GM23338 (cell line): ENCODE results near the gene POMGNT1. TPM values are rescaled to one million over a fixed set of nuclear protein-coding genes. Genes with fewer than 3 reads are reported as not detected.

Experiments
- ATAC-seq: fragments of 200-7000 bp; cut with Tn5 transposase; 3 replicates; pipeline ENCODE4 v1.9.1; 2020
- DNase-seq: peaks from one replicate; pipeline ENCODE4 v3.0.0-alpha.2; 2015; ENCODE audit warnings: low spot score
- H2AFZ ChIP-seq: fragments of 200-600 bp; sonication (generic); 2 replicates; pipeline ENCODE4 v1.8.0; 2016; ENCODE audit warnings: antibody characterized with exemption, mild to moderate bottlenecking, moderate library complexity
- H3F3A ChIP-seq: fragments of 200-600 bp; sonication (generic); replicated peaks from 2 replicates; pipeline ENCODE4 v1.8.0; 2017; ENCODE audit warnings: antibody characterized with exemption, mixed run types, low read depth
- H3K27ac ChIP-seq: fragments of 200-600 bp; sonication (generic); 2 replicates; pipeline ENCODE4 v1.6.1; 2016; ENCODE audit warnings: low read depth
- H3K27me3 ChIP-seq: fragments of 200-600 bp; sonication (generic); 2 replicates; pipeline ENCODE4 v1.8.0; 2016; ENCODE audit warnings: mild to moderate bottlenecking, mixed run types, moderate library complexity; ENCODE audit not compliant: insufficient read depth
- H3K36me3 ChIP-seq: fragments of 200-600 bp; sonication (generic); 2 replicates; pipeline ENCODE4 v1.8.0; 2016; ENCODE audit warnings: mild to moderate bottlenecking; ENCODE audit not compliant: insufficient read depth
- H3K4me1 ChIP-seq: fragments of 200-600 bp; sonication (generic); 2 replicates; pipeline ENCODE4 v1.8.0; 2016; ENCODE audit warnings: mild to moderate bottlenecking, moderate library complexity; ENCODE audit not compliant: insufficient read depth
- H3K4me2 ChIP-seq: fragments of 200-600 bp; sonication (generic); 2 replicates; pipeline ENCODE4 v1.7.1; 2017; ENCODE audit warnings: mixed run types
- H3K4me3 ChIP-seq: fragments of 200-600 bp; sonication (generic); 2 replicates; pipeline ENCODE4 v1.6.1; 2016; ENCODE audit warnings: mixed run types
- H3K79me2 ChIP-seq: fragments of 200-600 bp; sonication (generic); replicated peaks from 2 replicates; pipeline ENCODE4 v1.8.0; 2017; ENCODE audit warnings: mild to moderate bottlenecking; ENCODE audit not compliant: insufficient read depth
- H3K9me2 ChIP-seq: fragments of 200-600 bp; sonication (generic); 2 replicates; pipeline ENCODE4 v1.8.0; 2017; ENCODE audit not compliant: insufficient read depth
- H4K20me1 ChIP-seq: fragments of 200-600 bp; sonication (generic); replicated peaks from 2 replicates; pipeline ENCODE4 v1.8.0; 2017; ENCODE audit warnings: mild to moderate bottlenecking; ENCODE audit not compliant: insufficient read depth
- H3K27ac Mint-ChIP-seq: 2 replicates; pipeline ENCODE4 v1.8.0; 2020; ENCODE audit warnings: inconsistent platforms, mild to moderate bottlenecking, moderate library complexity, mixed read lengths
- H3K27me3 Mint-ChIP-seq: 3 replicates; pipeline ENCODE4 v1.8.0; 2022; ENCODE audit warnings: low read depth, mild to moderate bottlenecking, moderate library complexity, mixed read lengths, inconsistent platforms; ENCODE audit not compliant: insufficient read depth, poor library complexity
- H3K36me3 Mint-ChIP-seq: 3 replicates; pipeline ENCODE4 v1.8.0; 2021; ENCODE audit warnings: low read depth, mild to moderate bottlenecking, inconsistent platforms, moderate library complexity, mixed read lengths
- H3K4me1 Mint-ChIP-seq: 3 replicates; pipeline ENCODE4 v1.8.0; 2020; ENCODE audit warnings: mild to moderate bottlenecking, inconsistent platforms, mixed read lengths
- H3K4me3 Mint-ChIP-seq: 3 replicates; pipeline ENCODE4 v1.8.0; 2021; ENCODE audit warnings: moderate library complexity, mild to moderate bottlenecking, inconsistent platforms, mixed read lengths
- H3K9me3 Mint-ChIP-seq: 3 replicates; pipeline ENCODE4 v1.8.0; 2020; ENCODE audit warnings: moderate library complexity, mild to moderate bottlenecking, inconsistent platforms, mixed read lengths
- CREB1 ChIP-seq: fragments of 250-450 bp; sonication (Bioruptor Pico); IDR thresholded peaks from 2 replicates; pipeline ENCODE4 v1.5.0; 2020; ENCODE audit warnings: low read depth, mild to moderate bottlenecking, moderate library complexity
- EZH2 ChIP-seq: fragments of 200-600 bp; sonication (generic); IDR thresholded peaks from one replicate; pipeline ENCODE4 v1.8.0; 2017; ENCODE audit warnings: antibody characterized with exemption, mild to moderate bottlenecking, low read depth; ENCODE audit not compliant: unreplicated experiment
- EZH2phosphoT487 ChIP-seq: fragments of 200-600 bp; sonication (generic); IDR thresholded peaks from one replicate; pipeline ENCODE4 v1.8.1; 2018; ENCODE audit warnings: antibody characterized with exemption; ENCODE audit not compliant: unreplicated experiment
- JUNB ChIP-seq: IDR thresholded peaks from one replicate; pipeline ENCODE4 v1.6.1; 2016; ENCODE audit warnings: antibody characterized with exemption; ENCODE audit not compliant: unreplicated experiment
- NANOG ChIP-seq: IDR thresholded peaks from 2 replicates; pipeline ENCODE4 v1.6.1; 2016; ENCODE audit warnings: antibody characterized with exemption, borderline replicate concordance
- POLR2AphosphoS5 ChIP-seq: IDR thresholded peaks from 2 replicates; pipeline ENCODE4 v1.6.1; 2016; ENCODE audit warnings: antibody characterized with exemption, low read depth
- STAT1 ChIP-seq: IDR thresholded peaks from one replicate; pipeline ENCODE4 v1.6.1; 2016; ENCODE audit warnings: antibody characterized with exemption; ENCODE audit not compliant: unreplicated experiment
- ZNF331 ChIP-seq: fragments of 250-450 bp; sonication (Bioruptor Pico); IDR thresholded peaks from 2 replicates; pipeline ENCODE4 v1.5.0; 2020; ENCODE audit warnings: low read depth, mild to moderate bottlenecking, moderate library complexity
- polyA plus RNA-seq: library from polyadenylated mRNA; unstranded; fragments of >200 nt; fragmentation: Nextera tagmentation; extraction: Ambion mirVana; gene quantifications from 2 replicates; pipeline ENCODE4 v1.2.1, GENCODE V29; 2016
- total RNA-seq: library from RNA; depleted of rRNA; stranded (reverse); fragments of >200 nt; shearing (Covaris generic); gene quantifications from 2 replicates; pipeline ENCODE4 v1.2.3, GENCODE V29; 2014
- TF ChIP-seq, protein P1 (sequence below): IDR thresholded peaks from 2 replicates; pipeline ENCODE4 v1.6.1; 2016; ENCODE audit warnings: antibody characterized with exemption
- TF ChIP-seq, protein P2 (sequence below), 2 experiments: fragments of 200-600 bp in 1 of 2; sonication (generic) in 1 of 2; conservative IDR thresholded peaks; 2 replicates each; pipeline versions ENCODE4 v1.5.1 to v1.6.1; 2016 to 2017; ENCODE audit warnings: antibody characterized with exemption in 2 of 2, low read depth in 2 of 2, mild to moderate bottlenecking in 2 of 2, moderate library complexity in 1 of 2
- TF ChIP-seq, protein P3 (sequence below): fragments of 250-450 bp; sonication (Bioruptor Pico); IDR thresholded peaks from 2 replicates; pipeline ENCODE4 v1.5.0; 2020; ENCODE audit warnings: mild to moderate bottlenecking, moderate library complexity

POMGNT1 gene
- total and polyA plus RNA-seq, 2 experiments from 2014 or later: 24.3 to 32.1 TPM

DNA sequence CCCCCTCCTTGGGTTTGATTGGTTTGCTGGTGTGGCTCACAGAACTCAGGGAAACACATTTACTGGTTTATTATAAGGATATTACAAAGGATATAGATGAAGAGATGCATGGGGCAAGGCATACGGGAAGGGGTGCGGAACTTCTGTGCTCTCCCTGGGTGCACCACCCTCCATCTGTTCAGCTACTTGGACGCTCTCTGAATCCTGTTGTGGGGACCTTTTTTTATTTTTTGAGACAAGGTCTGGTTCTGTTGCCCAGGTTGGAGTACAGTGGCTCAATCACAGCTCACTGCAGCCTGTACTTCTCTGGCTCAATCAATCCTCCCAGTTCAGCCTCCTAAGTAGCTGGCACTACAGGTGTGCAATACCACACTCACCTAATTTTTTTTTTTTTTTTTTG is 12.3 kb upstream of the POMGNT1 start:
- Mint-ChIP-seq H3K27ac (no peak overlapping the region; the same call in 1 of the 2 replicates), H3K36me3 (no peaks in the 10 kb centered on the region), H3K4me3 (no peak overlapping the region), H3K4me1 (peaks cover 2% of the 10 kb centered on the region; the same call in 2 of the 3 replicates), H3K9me3 (no peaks in the 10 kb centered on the region), H3K27me3 (peaks cover 3% of the 10 kb centered on the region)
- Histone ChIP-seq H3K4me2 (no peak overlapping the region), H3F3A (no peaks in the 10 kb centered on the region), H3K36me3 (no peaks in the 10 kb centered on the region), H3K27me3 (no peaks in the 10 kb centered on the region), H3K4me3 (no peak overlapping the region), H3K27ac (no peak overlapping the region; the same call in 1 of the 2 replicates), H3K79me2 (no peaks in the 10 kb centered on the region), H3K4me1 (no peaks in the 10 kb centered on the region), H3K9me2 (no peaks in the 10 kb centered on the region; the same call in 1 of the 2 replicates), H2AFZ (no peak overlapping the region), H4K20me1 (0 out of 2 replicates have a peak, but pooled peaks cover 3% of the 10 kb centered on the region)
- ATAC-seq: no peak
- no peak for DNase-seq
- TF ChIP-seq ZNF331 (CRISPR knock-in tag) (no peak), POLR2AphosphoS5 (no peak), EZH2 (no peak), CREB1 (CRISPR knock-in tag) (no peak), JUNB (no peak), EZH2phosphoT487 (no peak), STAT1 (no peak), NANOG (no peak)
- TF ChIP-seq, protein P1, sequence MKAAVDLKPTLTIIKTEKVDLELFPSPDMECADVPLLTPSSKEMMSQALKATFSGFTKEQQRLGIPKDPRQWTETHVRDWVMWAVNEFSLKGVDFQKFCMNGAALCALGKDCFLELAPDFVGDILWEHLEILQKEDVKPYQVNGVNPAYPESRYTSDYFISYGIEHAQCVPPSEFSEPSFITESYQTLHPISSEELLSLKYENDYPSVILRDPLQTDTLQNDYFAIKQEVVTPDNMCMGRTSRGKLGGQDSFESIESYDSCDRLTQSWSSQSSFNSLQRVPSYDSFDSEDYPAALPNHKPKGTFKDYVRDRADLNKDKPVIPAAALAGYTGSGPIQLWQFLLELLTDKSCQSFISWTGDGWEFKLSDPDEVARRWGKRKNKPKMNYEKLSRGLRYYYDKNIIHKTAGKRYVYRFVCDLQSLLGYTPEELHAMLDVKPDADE: no peak
- TF ChIP-seq, protein P2, sequence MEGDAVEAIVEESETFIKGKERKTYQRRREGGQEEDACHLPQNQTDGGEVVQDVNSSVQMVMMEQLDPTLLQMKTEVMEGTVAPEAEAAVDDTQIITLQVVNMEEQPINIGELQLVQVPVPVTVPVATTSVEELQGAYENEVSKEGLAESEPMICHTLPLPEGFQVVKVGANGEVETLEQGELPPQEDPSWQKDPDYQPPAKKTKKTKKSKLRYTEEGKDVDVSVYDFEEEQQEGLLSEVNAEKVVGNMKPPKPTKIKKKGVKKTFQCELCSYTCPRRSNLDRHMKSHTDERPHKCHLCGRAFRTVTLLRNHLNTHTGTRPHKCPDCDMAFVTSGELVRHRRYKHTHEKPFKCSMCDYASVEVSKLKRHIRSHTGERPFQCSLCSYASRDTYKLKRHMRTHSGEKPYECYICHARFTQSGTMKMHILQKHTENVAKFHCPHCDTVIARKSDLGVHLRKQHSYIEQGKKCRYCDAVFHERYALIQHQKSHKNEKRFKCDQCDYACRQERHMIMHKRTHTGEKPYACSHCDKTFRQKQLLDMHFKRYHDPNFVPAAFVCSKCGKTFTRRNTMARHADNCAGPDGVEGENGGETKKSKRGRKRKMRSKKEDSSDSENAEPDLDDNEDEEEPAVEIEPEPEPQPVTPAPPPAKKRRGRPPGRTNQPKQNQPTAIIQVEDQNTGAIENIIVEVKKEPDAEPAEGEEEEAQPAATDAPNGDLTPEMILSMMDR (conservative IDR thresholded peaks at IDR 0.05; ENCODE audit: low read depth in 2 of 2): no peak
- TF ChIP-seq, protein P3, sequence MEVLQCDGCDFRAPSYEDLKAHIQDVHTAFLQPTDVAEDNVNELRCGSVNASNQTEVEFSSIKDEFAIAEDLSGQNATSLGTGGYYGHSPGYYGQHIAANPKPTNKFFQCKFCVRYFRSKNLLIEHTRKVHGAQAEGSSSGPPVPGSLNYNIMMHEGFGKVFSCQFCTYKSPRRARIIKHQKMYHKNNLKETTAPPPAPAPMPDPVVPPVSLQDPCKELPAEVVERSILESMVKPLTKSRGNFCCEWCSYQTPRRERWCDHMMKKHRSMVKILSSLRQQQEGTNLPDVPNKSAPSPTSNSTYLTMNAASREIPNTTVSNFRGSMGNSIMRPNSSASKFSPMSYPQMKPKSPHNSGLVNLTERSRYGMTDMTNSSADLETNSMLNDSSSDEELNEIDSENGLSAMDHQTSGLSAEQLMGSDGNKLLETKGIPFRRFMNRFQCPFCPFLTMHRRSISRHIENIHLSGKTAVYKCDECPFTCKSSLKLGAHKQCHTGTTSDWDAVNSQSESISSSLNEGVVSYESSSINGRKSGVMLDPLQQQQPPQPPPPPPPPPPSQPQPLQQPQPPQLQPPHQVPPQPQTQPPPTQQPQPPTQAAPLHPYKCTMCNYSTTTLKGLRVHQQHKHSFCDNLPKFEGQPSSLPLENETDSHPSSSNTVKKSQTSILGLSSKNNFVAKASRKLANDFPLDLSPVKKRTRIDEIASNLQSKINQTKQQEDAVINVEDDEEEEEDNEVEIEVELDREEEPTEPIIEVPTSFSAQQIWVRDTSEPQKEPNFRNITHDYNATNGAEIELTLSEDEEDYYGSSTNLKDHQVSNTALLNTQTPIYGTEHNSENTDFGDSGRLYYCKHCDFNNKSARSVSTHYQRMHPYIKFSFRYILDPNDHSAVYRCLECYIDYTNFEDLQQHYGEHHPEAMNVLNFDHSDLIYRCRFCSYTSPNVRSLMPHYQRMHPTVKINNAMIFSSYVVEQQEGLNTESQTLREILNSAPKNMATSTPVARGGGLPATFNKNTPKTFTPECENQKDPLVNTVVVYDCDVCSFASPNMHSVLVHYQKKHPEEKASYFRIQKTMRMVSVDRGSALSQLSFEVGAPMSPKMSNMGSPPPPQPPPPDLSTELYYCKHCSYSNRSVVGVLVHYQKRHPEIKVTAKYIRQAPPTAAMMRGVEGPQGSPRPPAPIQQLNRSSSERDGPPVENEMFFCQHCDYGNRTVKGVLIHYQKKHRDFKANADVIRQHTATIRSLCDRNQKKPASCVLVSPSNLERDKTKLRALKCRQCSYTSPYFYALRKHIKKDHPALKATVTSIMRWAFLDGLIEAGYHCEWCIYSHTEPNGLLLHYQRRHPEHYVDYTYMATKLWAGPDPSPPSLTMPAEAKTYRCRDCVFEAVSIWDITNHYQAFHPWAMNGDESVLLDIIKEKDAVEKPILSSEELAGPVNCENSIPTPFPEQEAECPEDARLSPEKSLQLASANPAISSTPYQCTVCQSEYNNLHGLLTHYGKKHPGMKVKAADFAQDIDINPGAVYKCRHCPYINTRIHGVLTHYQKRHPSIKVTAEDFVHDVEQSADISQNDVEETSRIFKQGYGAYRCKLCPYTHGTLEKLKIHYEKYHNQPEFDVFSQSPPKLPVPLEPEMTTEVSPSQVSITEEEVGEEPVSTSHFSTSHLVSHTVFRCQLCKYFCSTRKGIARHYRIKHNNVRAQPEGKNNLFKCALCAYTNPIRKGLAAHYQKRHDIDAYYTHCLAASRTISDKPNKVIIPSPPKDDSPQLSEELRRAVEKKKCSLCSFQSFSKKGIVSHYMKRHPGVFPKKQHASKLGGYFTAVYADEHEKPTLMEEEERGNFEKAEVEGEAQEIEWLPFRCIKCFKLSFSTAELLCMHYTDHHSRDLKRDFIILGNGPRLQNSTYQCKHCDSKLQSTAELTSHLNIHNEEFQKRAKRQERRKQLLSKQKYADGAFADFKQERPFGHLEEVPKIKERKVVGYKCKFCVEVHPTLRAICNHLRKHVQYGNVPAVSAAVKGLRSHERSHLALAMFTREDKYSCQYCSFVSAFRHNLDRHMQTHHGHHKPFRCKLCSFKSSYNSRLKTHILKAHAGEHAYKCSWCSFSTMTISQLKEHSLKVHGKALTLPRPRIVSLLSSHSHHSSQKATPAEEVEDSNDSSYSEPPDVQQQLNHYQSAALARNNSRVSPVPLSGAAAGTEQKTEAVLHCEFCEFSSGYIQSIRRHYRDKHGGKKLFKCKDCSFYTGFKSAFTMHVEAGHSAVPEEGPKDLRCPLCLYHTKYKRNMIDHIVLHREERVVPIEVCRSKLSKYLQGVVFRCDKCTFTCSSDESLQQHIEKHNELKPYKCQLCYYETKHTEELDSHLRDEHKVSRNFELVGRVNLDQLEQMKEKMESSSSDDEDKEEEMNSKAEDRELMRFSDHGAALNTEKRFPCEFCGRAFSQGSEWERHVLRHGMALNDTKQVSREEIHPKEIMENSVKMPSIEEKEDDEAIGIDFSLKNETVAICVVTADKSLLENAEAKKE (CRISPR knock-in tag): no peak
